SK-N-SH (cell line): ENCODE measurements around the gene PGK1.

Source experiments
- POLR2AphosphoS5 ChIP-seq: IDR thresholded peaks from 2 replicates; pipeline ENCODE4 v1.6.1; 2012; ENCODE audit warnings: low read depth, low read length
- TF ChIP-seq, protein P1 (sequence below): fragments of 200-600 bp; sonication (generic); IDR thresholded peaks from 2 replicates; pipeline ENCODE4 v1.6.1; 2017; ENCODE audit warnings: antibody characterized with exemption, mild to moderate bottlenecking, moderate library complexity

DNA sequence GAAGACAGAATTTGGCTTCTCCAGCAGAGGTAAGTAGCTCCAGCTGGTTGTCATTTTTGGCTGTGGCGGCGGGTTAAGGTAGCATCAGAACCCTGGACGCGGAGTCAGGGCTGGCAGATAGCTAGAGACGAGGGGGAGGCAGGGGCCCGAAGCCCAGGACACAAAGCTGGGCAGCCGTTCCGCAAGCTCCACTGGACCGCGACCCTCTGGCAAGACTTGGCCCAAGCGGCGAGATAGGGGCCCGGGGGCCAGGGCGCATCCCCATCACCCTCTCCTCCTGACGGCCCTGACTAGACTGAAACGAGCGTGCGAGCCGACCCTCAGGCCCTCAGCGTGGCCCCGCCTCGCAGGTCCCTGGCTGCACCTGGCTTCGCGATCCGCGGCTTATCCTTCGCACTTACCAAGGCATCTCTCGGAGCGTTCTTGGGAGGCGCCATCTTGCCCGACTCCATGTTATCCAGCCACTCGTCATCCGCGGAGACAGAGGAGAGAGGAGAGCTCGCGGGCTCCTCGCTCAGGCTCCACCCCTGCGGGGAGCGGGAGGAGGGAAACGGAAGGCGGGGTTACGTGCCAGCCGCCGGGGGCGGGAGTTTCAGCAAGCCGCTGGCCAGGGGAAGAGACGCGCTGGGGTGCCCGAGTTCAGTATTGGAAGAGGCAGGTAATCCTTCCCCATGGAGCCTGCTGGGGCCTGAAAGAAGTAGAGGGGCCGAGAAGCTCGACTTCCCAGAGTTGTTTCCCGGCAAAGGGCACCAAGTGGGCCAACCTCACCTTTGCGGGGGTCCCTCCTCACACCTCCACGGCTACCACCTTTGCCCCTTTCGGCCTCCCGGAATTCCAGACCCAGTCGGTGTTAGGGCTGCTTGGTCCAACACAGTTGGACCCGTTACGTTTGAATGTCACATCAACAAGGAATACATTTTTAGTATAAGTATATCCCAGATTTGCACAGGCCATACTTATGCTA, 35.4 kb downstream of the PGK1 start, which contains the start of gene TAF9B:
- TF ChIP-seq, protein P1, sequence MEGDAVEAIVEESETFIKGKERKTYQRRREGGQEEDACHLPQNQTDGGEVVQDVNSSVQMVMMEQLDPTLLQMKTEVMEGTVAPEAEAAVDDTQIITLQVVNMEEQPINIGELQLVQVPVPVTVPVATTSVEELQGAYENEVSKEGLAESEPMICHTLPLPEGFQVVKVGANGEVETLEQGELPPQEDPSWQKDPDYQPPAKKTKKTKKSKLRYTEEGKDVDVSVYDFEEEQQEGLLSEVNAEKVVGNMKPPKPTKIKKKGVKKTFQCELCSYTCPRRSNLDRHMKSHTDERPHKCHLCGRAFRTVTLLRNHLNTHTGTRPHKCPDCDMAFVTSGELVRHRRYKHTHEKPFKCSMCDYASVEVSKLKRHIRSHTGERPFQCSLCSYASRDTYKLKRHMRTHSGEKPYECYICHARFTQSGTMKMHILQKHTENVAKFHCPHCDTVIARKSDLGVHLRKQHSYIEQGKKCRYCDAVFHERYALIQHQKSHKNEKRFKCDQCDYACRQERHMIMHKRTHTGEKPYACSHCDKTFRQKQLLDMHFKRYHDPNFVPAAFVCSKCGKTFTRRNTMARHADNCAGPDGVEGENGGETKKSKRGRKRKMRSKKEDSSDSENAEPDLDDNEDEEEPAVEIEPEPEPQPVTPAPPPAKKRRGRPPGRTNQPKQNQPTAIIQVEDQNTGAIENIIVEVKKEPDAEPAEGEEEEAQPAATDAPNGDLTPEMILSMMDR = no peak
- TF ChIP-seq POLR2AphosphoS5 = peak; percentile 77
